K562 (cell line): ENCODE data around the gene TSEN34. TPM values are rescaled to one million over a fixed set of nuclear protein-coding genes. Genes with fewer than 3 reads are reported as not detected.

ENCODE experiments used
- E4F1 ChIP-seq: fragments of 250-450 bp; sonication (Bioruptor Pico); IDR thresholded peaks from 2 replicates; pipeline ENCODE4 v1.5.0; 2021; ENCODE audit warnings: mild to moderate bottlenecking, borderline replicate concordance
- EP400 ChIP-seq: fragments of 450-650 bp; IDR thresholded peaks from 2 replicates; pipeline ENCODE4 v1.6.1; 2017; ENCODE audit warnings: antibody characterized with exemption, mild to moderate bottlenecking, moderate library complexity
- GABPB1 ChIP-seq: sonication (generic); formaldehyde crosslinking; IDR thresholded peaks from 2 replicates; pipeline ENCODE4 v1.8.0; 2022; ENCODE audit warnings: mild to moderate bottlenecking, missing genetic modification reagents
- HLTF ChIP-seq: fragments of 450-650 bp; IDR thresholded peaks from 2 replicates; pipeline ENCODE4 v1.6.1; 2016
- KDM1A ChIP-seq, 2 experiments: fragments of 450-650 bp; IDR thresholded peaks; 2 replicates each; pipeline ENCODE4 v1.6.1; 2016; ENCODE audit warnings: mild to moderate bottlenecking in 2 of 2
- L3MBTL2 ChIP-seq: fragments of 450-650 bp; IDR thresholded peaks from 2 replicates; pipeline ENCODE4 v1.6.1; 2016; ENCODE audit warnings: mild to moderate bottlenecking, moderate library complexity
- NELFE ChIP-seq: IDR thresholded peaks from 2 replicates; pipeline ENCODE4 v1.6.1; 2011; ENCODE audit warnings: mild to moderate bottlenecking; ENCODE audit not compliant: insufficient read depth, insufficient read length
- NFRKB ChIP-seq: fragments of 450-650 bp; IDR thresholded peaks from 2 replicates; pipeline ENCODE4 v1.6.1; 2016; ENCODE audit warnings: low read depth
- POLR2AphosphoS5 ChIP-seq: IDR thresholded peaks from 2 replicates; pipeline ENCODE4 v1.6.1; 2011; ENCODE audit warnings: mild to moderate bottlenecking, low read depth, low read length, moderate library complexity; ENCODE audit not compliant: control insufficient read depth, insufficient read depth
- PURB ChIP-seq: sonication (generic); formaldehyde crosslinking; IDR thresholded peaks from 2 replicates; pipeline ENCODE4 v1.9.0; 2021; ENCODE audit warnings: low read depth, mild to moderate bottlenecking, missing genetic modification reagents
- SRSF3 ChIP-seq: fragments of 200-400 bp; formaldehyde crosslinking; IDR thresholded peaks from 2 replicates; pipeline ENCODE4 v1.6.1; 2016; ENCODE audit warnings: mild to moderate bottlenecking, low read length, moderate library complexity; ENCODE audit not compliant: insufficient read depth
- TFAM ChIP-seq: fragments of 250-450 bp; sonication (Bioruptor Pico); conservative IDR thresholded peaks from 2 replicates; pipeline ENCODE4 v1.5.0; 2021; ENCODE audit warnings: mild to moderate bottlenecking, moderate library complexity
- ZBTB9 ChIP-seq: fragments of 450-650 bp; formaldehyde crosslinking; IDR thresholded peaks from 2 replicates; pipeline ENCODE4 v1.4.0; 2020; ENCODE audit warnings: mild to moderate bottlenecking, moderate library complexity
- polyA plus RNA-seq, 8 experiments: library from polyadenylated mRNA; depleted of rRNA in 4 of 8; stranded (reverse) in 5 of 8; unstranded in 3 of 8; fragments of >200 nt; fragmentation: Nextera tagmentation in 2 of 8; fragmentation: Illumina TruSeq in 1 of 8; extraction: Ambion mirVana in 2 of 8; extraction: Trizol in 1 of 8; gene quantifications; 2 replicates each; pipeline versions ENCODE4 v1.2.1 to v1.2.3, GENCODE V29; 2011 to 2014; ENCODE audit warnings: inconsistent platforms in 1 of 8, missing spikeins in 1 of 8
- total RNA-seq, 7 experiments: library from RNA; depleted of rRNA in 6 of 7; stranded (reverse); fragments of >200 nt in 6 of 7; fragmentation: Illumina TruSeq in 2 of 7; extraction: Trizol in 2 of 7; gene quantifications; 2 replicates each; pipeline versions ENCODE4 v1.2.1 to v1.2.3, GENCODE V29; 2011 to 2021; ENCODE audit warnings: low replicate concordance in 1 of 7
- TF ChIP-seq, protein P1 (sequence below): sonication (generic); formaldehyde crosslinking; IDR thresholded peaks from 2 replicates; pipeline ENCODE4 v1.8.0; 2022; ENCODE audit warnings: mild to moderate bottlenecking, missing genetic modification reagents
- TF ChIP-seq, protein P2 (sequence below): fragments of 450-650 bp; IDR thresholded peaks from 2 replicates; pipeline ENCODE4 v1.6.1; 2014; ENCODE audit warnings: low read depth, mild to moderate bottlenecking, moderate library complexity, borderline replicate concordance

Gene TSEN34
- total and polyA plus RNA-seq, 9 of the 15 experiments (the other 6 are each of a cell fraction or from before 2014, with no cell fraction given) = 3.1 to 57.6 (median 29.5) TPM

GRCh38 chr19:54189735-54190502 is 1.2 kb upstream of the TSEN34 start (continued):
- TF ChIP-seq L3MBTL2 = peak; percentile 90
- TF ChIP-seq EP400 = peak; percentile 99
- no peak for TF ChIP-seq HLTF
- no peak for TF ChIP-seq NELFE
- 0 out of 2 replicates have a peak, but pooled peaks have one; percentile 70 for TF ChIP-seq ZBTB9 (CRISPR knock-in tag)
- no peak for TF ChIP-seq TFAM (CRISPR knock-in tag)
- no peak for TF ChIP-seq KDM1A (IDR thresholded peaks at IDR 0.05)
- TF ChIP-seq PURB (CRISPR knock-in tag) = no peak
- TF ChIP-seq, protein P1, sequence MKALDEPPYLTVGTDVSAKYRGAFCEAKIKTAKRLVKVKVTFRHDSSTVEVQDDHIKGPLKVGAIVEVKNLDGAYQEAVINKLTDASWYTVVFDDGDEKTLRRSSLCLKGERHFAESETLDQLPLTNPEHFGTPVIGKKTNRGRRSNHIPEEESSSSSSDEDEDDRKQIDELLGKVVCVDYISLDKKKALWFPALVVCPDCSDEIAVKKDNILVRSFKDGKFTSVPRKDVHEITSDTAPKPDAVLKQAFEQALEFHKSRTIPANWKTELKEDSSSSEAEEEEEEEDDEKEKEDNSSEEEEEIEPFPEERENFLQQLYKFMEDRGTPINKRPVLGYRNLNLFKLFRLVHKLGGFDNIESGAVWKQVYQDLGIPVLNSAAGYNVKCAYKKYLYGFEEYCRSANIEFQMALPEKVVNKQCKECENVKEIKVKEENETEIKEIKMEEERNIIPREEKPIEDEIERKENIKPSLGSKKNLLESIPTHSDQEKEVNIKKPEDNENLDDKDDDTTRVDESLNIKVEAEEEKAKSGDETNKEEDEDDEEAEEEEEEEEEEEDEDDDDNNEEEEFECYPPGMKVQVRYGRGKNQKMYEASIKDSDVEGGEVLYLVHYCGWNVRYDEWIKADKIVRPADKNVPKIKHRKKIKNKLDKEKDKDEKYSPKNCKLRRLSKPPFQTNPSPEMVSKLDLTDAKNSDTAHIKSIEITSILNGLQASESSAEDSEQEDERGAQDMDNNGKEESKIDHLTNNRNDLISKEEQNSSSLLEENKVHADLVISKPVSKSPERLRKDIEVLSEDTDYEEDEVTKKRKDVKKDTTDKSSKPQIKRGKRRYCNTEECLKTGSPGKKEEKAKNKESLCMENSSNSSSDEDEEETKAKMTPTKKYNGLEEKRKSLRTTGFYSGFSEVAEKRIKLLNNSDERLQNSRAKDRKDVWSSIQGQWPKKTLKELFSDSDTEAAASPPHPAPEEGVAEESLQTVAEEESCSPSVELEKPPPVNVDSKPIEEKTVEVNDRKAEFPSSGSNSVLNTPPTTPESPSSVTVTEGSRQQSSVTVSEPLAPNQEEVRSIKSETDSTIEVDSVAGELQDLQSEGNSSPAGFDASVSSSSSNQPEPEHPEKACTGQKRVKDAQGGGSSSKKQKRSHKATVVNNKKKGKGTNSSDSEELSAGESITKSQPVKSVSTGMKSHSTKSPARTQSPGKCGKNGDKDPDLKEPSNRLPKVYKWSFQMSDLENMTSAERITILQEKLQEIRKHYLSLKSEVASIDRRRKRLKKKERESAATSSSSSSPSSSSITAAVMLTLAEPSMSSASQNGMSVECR (CRISPR knock-in tag) = no peak; the same call in 1 of the 2 replicates
- TF ChIP-seq GABPB1 (CRISPR knock-in tag) = peak; percentile 68
- no peak for TF ChIP-seq E4F1
- TF ChIP-seq POLR2AphosphoS5 = peak; percentile 39; the same call in 1 of the 2 replicates
- TF ChIP-seq NFRKB = 0 out of 2 replicates have a peak, but pooled peaks have one; percentile 61
- TF ChIP-seq, protein P2, sequence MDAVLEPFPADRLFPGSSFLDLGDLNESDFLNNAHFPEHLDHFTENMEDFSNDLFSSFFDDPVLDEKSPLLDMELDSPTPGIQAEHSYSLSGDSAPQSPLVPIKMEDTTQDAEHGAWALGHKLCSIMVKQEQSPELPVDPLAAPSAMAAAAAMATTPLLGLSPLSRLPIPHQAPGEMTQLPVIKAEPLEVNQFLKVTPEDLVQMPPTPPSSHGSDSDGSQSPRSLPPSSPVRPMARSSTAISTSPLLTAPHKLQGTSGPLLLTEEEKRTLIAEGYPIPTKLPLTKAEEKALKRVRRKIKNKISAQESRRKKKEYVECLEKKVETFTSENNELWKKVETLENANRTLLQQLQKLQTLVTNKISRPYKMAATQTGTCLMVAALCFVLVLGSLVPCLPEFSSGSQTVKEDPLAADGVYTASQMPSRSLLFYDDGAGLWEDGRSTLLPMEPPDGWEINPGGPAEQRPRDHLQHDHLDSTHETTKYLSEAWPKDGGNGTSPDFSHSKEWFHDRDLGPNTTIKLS = peak; percentile 43; the same call in 1 of the 2 replicates
- no peak for TF ChIP-seq SRSF3
